K562 (cell line): ENCODE measurements around the gene TRIP6. TPM values are rescaled to one million over a fixed set of nuclear protein-coding genes. Genes with fewer than 3 reads are reported as not detected.

Experiments
- ARID4B ChIP-seq: sonication (generic); formaldehyde crosslinking; IDR thresholded peaks from 2 replicates; pipeline ENCODE4 v1.8.0; 2022; ENCODE audit warnings: mild to moderate bottlenecking, missing genetic modification reagents
- CCNT2 ChIP-seq: IDR thresholded peaks from 2 replicates; pipeline ENCODE4 v1.6.1; 2011; ENCODE audit warnings: borderline replicate concordance, low read depth, mild to moderate bottlenecking, moderate library complexity, mixed read lengths, low read length; ENCODE audit not compliant: insufficient read length; ENCODE audit errors: extremely low read depth
- CREB5 ChIP-seq: fragments of 250-450 bp; sonication (Bioruptor Pico); IDR thresholded peaks from 2 replicates; pipeline ENCODE4 v1.5.0; 2020; ENCODE audit warnings: mild to moderate bottlenecking
- GABPB1 ChIP-seq: sonication (generic); formaldehyde crosslinking; IDR thresholded peaks from 2 replicates; pipeline ENCODE4 v1.8.0; 2022; ENCODE audit warnings: mild to moderate bottlenecking, missing genetic modification reagents
- GTF3C2 ChIP-seq: IDR thresholded peaks from 3 replicates; pipeline ENCODE4 v1.6.1; 2011; ENCODE audit warnings: borderline replicate concordance, mild to moderate bottlenecking, moderate library complexity; ENCODE audit not compliant: insufficient read length; ENCODE audit errors: extremely low read depth
- HMGXB4 ChIP-seq: sonication (generic); formaldehyde crosslinking; IDR thresholded peaks from 2 replicates; pipeline ENCODE4 v1.8.1; 2023; ENCODE audit warnings: mild to moderate bottlenecking, missing genetic modification reagents
- MAFK ChIP-seq: IDR thresholded peaks from 2 replicates; pipeline ENCODE4 v1.6.1; 2011; ENCODE audit warnings: low read length, improper control_type of control experiment
- MTF1 ChIP-seq: fragments of 250-450 bp; sonication (Bioruptor Pico); IDR thresholded peaks from 2 replicates; pipeline ENCODE4 v1.9.0; 2021; ENCODE audit warnings: moderate library complexity, mild to moderate bottlenecking, inconsistent platforms, borderline replicate concordance
- SIN3A ChIP-seq, 2 experiments: fragments of 150-350 bp in 1 of 2; IDR thresholded peaks; 2 replicates each; pipeline ENCODE4 v1.6.1; 2011 to 2016; ENCODE audit warnings: borderline replicate concordance in 2 of 2, low read depth in 2 of 2, low read length in 2 of 2, mild to moderate bottlenecking in 2 of 2, moderate library complexity in 2 of 2; ENCODE audit not compliant: control insufficient read depth in 1 of 2
- ZBTB12 ChIP-seq: fragments of 250-450 bp; sonication (Bioruptor Pico); IDR thresholded peaks from 2 replicates; pipeline ENCODE4 v1.4.0; 2020
- ZBTB43 ChIP-seq: sonication (generic); formaldehyde crosslinking; IDR thresholded peaks from 2 replicates; pipeline ENCODE4 v1.8.0; 2023; ENCODE audit warnings: mild to moderate bottlenecking, missing genetic modification reagents
- polyA plus RNA-seq, 8 experiments: library from polyadenylated mRNA; depleted of rRNA in 4 of 8; stranded (reverse) in 5 of 8; unstranded in 3 of 8; fragments of >200 nt; fragmentation: Nextera tagmentation in 2 of 8; fragmentation: Illumina TruSeq in 1 of 8; extraction: Ambion mirVana in 2 of 8; extraction: Trizol in 1 of 8; gene quantifications; 2 replicates each; pipeline versions ENCODE4 v1.2.1 to v1.2.3, GENCODE V29; 2011 to 2014; ENCODE audit warnings: inconsistent platforms in 1 of 8, missing spikeins in 1 of 8
- total RNA-seq, 7 experiments: library from RNA; depleted of rRNA in 6 of 7; stranded (reverse); fragments of >200 nt in 6 of 7; fragmentation: Illumina TruSeq in 2 of 7; extraction: Trizol in 2 of 7; gene quantifications; 2 replicates each; pipeline versions ENCODE4 v1.2.1 to v1.2.3, GENCODE V29; 2011 to 2021; ENCODE audit warnings: low replicate concordance in 1 of 7

Gene TRIP6
- total and polyA plus RNA-seq, 9 of the 15 experiments (the other 6 are each of a cell fraction or from before 2014, with no cell fraction given) = 5.9 to 141 (median 54.0) TPM

- TF ChIP-seq CREB5 (CRISPR knock-in tag) (0 out of 2 replicates have a peak, but pooled peaks have one; percentile 8), CCNT2 (peak; percentile 81), GTF3C2 (no peak), SIN3A (IDR thresholded peaks at IDR 0.05; ENCODE audit: borderline replicate concordance in 2 of 2, control insufficient read depth in 1 of 2, low read depth in 2 of 2, low read length in 2 of 2) (peak in 1 of 2 experiments; percentile 69; a peak in 2 of 4 replicates), ZBTB12 (CRISPR knock-in tag) (peak; percentile 77), MAFK (peak; percentile 56), HMGXB4 (CRISPR knock-in tag) (peak; percentile 67; the same call in 1 of the 2 replicates), MTF1 (no peak), ZBTB43 (CRISPR knock-in tag) (no peak), ARID4B (peak; percentile 29; the same call in 1 of the 2 replicates), GABPB1 (CRISPR knock-in tag) (peak; percentile 41; the same call in 1 of the 2 replicates)
These were observed at the start of gene TRIP6 (continued) for GRCh38 chr7:100867040-100867775.
